Peyer's patch (tissue), 4 donors: ENCODE measurements around the gene RFX2.

Experiments used
- CTCF ChIP-seq, 6 experiments: fragments of 450-650 bp in 4 of 6; fragments of 200-600 bp in 2 of 6; sonication (generic) in 1 of 6; IDR thresholded peaks; one replicate each; pipeline ENCODE4 v1.5.1; 2017 to 2019; ENCODE audit warnings: antibody characterized with exemption in 6 of 6, mild to moderate bottlenecking in 3 of 6, moderate library complexity in 1 of 6
- POLR2A ChIP-seq, 2 donors: fragments of 450-650 bp; IDR thresholded peaks; one replicate each; pipeline ENCODE4 v1.5.1; 2017; ENCODE audit warnings: antibody characterized with exemption in 2 of 2, mild to moderate bottlenecking in 2 of 2, moderate library complexity in 2 of 2

GRCh38 chr19:5972355-5972731, 138.0 kb downstream of the RFX2 start:
- TF ChIP-seq CTCF (IDR thresholded peaks at IDR 0.05) (no peak), POLR2A (IDR thresholded peaks at IDR 0.05) (no peak)
